CD4-positive, CD25-positive, alpha-beta regulatory T cell (primary cell): ENCODE measurements around the gene COL4A1. TPM values are rescaled to one million over a fixed set of nuclear protein-coding genes. Genes with fewer than 3 reads are reported as not detected.

Experiments used
- ATAC-seq, 2 donors: fragments of 150-1000 bp; cut with Tn5 transposase; one replicate each; pipeline ENCODE4 v1.10.0; 2021; ENCODE audit warnings: low read depth in 2 of 2, moderate number of reproducible peaks in 2 of 2, moderate library complexity in 1 of 2
- DNase-seq, 3 donors: peaks; one replicate each; pipeline versions ENCODE4 v3.0.0 to v3.0.0-alpha.2; 2012 to 2022; ENCODE audit warnings: mixed read lengths in 1 of 3
- H3K27ac ChIP-seq: one replicate; pipeline ENCODE4 v1.7.0; 2013; ENCODE audit warnings: mild to moderate bottlenecking, low read length; ENCODE audit not compliant: insufficient read depth, poor library complexity, severe bottlenecking
- H3K27me3 ChIP-seq: one replicate; pipeline ENCODE4 v1.7.0; 2013; ENCODE audit warnings: low read length; ENCODE audit not compliant: control insufficient read depth, insufficient read depth
- H3K36me3 ChIP-seq: one replicate; pipeline ENCODE4 v1.7.0; 2013; ENCODE audit warnings: mild to moderate bottlenecking, low read length, moderate library complexity; ENCODE audit not compliant: control insufficient read depth, insufficient read depth
- H3K4me1 ChIP-seq: 2 replicates; pipeline ENCODE4 v1.7.0; 2013; ENCODE audit warnings: mild to moderate bottlenecking, low read length; ENCODE audit not compliant: insufficient read depth, control insufficient read depth, poor library complexity, severe bottlenecking
- H3K4me3 ChIP-seq: one replicate; pipeline ENCODE4 v1.7.0; 2013; ENCODE audit warnings: low read depth, mild to moderate bottlenecking, low read length, moderate library complexity
- H3K9me3 ChIP-seq, 2 experiments: 1 replicate in 1 of 2; 2 replicates in 1 of 2; pipeline ENCODE4 v1.7.0; 2013; ENCODE audit warnings: low read length in 2 of 2, mild to moderate bottlenecking in 1 of 2, moderate library complexity in 1 of 2; ENCODE audit not compliant: control insufficient read depth in 2 of 2
- H3K27ac Mint-ChIP-seq, 3 donors: one replicate each; pipeline ENCODE4 v1.8.0; 2020 to 2022; ENCODE audit warnings: mild to moderate bottlenecking in 3 of 3, mixed read lengths in 3 of 3, moderate library complexity in 2 of 3
- H3K27me3 Mint-ChIP-seq: one replicate; pipeline ENCODE4 v1.8.0; 2022; ENCODE audit warnings: mild to moderate bottlenecking, mixed read lengths
- H3K36me3 Mint-ChIP-seq: one replicate; pipeline ENCODE4 v1.8.0; 2020; ENCODE audit warnings: mixed read lengths
- H3K4me1 Mint-ChIP-seq, 4 donors: one replicate each; pipeline ENCODE4 v1.8.0; 2020 to 2022; ENCODE audit warnings: mixed read lengths in 4 of 4, mild to moderate bottlenecking in 1 of 4
- H3K4me3 Mint-ChIP-seq, 4 donors: one replicate each; pipeline ENCODE4 v1.8.0; 2020 to 2022; ENCODE audit warnings: mild to moderate bottlenecking in 4 of 4, mixed read lengths in 4 of 4, moderate library complexity in 3 of 4
- H3K9me3 Mint-ChIP-seq, 7 donors: one replicate each; pipeline ENCODE4 v1.8.0; 2020 to 2022; ENCODE audit warnings: mixed read lengths in 7 of 7, mild to moderate bottlenecking in 3 of 7, moderate library complexity in 2 of 7
- polyA plus RNA-seq, 4 donors: library from polyadenylated mRNA; unstranded; fragments of 300-500 nt; fragmentation: Illumina TruSeq; gene quantifications; one replicate each; pipeline ENCODE4 v1.2.3, GENCODE V29; 2021
- total RNA-seq: library from RNA; stranded (reverse); gene quantifications from one replicate; pipeline ENCODE4 v1.2.3, GENCODE V29; 2022

Gene COL4A1
- total and polyA plus RNA-seq, 5 donors from 2014 or later: not detected

GRCh38 chr13:110217085-110217484, 89.9 kb downstream of the COL4A1 start:
- Histone ChIP-seq H3K27me3 (no peaks in the 10 kb centered on the region), H3K4me3 (no peak overlapping the region), H3K36me3 (no peaks in the 10 kb centered on the region), H3K4me1 (no peaks in the 10 kb centered on the region), H3K9me3 (no peaks in the 10 kb centered on the region), H3K27ac (no peak overlapping the region)
- Mint-ChIP-seq H3K9me3 (no peaks in the 10 kb centered on the region), H3K27ac (no peak overlapping the region), H3K36me3 (no peaks in the 10 kb centered on the region), H3K4me3 (no peak overlapping the region), H3K4me1 (no peaks in the 10 kb centered on the region), H3K27me3 (peaks cover 13% of the 10 kb centered on the region)
- DNase-seq (no peak), ATAC-seq (no peak)

DNA sequence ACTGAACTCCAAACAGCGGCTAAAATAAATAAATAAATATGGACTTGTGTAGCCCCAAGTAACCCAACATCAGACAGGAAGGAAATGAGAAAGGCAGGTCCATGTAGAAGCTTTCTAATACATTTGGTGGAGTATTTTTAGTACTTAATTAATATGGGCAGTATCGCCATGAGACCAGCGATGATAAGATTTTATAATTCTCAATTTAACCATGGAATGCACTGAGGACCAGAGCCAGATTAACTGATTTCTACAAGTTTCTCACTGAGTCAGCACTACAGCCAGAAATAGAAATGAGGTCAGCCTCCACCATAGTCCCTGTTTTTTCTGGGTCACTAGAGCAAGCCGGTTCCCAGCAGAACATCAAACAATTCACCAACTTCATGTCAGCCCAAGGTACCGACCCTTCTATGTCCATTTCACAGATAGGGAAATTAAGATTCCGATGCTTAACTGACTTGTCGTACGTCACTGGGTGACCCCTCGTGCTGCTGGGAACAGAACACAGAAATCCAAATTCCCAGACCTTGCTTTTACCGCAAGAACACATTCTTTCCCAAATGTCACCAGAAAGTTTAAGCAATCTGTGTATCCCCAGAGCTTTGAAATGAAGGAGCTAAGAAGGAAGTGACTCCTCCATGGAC, 90.4 kb downstream of the COL4A1 start:
- Mint-ChIP-seq H3K9me3 (no peaks in the 10 kb centered on the region), H3K27ac (no peak overlapping the region), H3K36me3 (no peaks in the 10 kb centered on the region), H3K4me1 (no peaks in the 10 kb centered on the region), H3K27me3 (peaks cover 11% of the 10 kb centered on the region), H3K4me3 (no peak overlapping the region)
- no peak for DNase-seq
- Histone ChIP-seq H3K4me3 (no peak overlapping the region), H3K27me3 (no peaks in the 10 kb centered on the region), H3K36me3 (no peaks in the 10 kb centered on the region), H3K27ac (no peak overlapping the region), H3K9me3 (no peaks in the 10 kb centered on the region), H3K4me1 (no peaks in the 10 kb centered on the region)
- ATAC-seq: no peak

- no peak overlapping the region for H3K27ac Mint-ChIP-seq
- ATAC-seq: no peak
- no peaks in the 10 kb centered on the region for H3K9me3 Mint-ChIP-seq
- H3K36me3 Mint-ChIP-seq: no peaks in the 10 kb centered on the region
- Histone ChIP-seq H3K27me3 (no peaks in the 10 kb centered on the region), H3K9me3 (no peaks in the 10 kb centered on the region), H3K4me1 (no peaks in the 10 kb centered on the region), H3K4me3 (no peak overlapping the region), H3K27ac (no peak overlapping the region), H3K36me3 (no peaks in the 10 kb centered on the region)
- DNase-seq: no peak
- no peaks in the 10 kb centered on the region for H3K4me1 Mint-ChIP-seq
- H3K4me3 Mint-ChIP-seq: no peak overlapping the region
- peaks cover 11% of the 10 kb centered on the region for H3K27me3 Mint-ChIP-seq
Observed at GRCh38 chr13:110216006-110216397, 91.0 kb downstream of the COL4A1 start.

GRCh38 chr13:110215606-110216005, 91.4 kb downstream of the COL4A1 start:
- peaks cover 11% of the 10 kb centered on the region for H3K27me3 Mint-ChIP-seq
- H3K36me3 Mint-ChIP-seq: no peaks in the 10 kb centered on the region
- DNase-seq: no peak

DNA sequence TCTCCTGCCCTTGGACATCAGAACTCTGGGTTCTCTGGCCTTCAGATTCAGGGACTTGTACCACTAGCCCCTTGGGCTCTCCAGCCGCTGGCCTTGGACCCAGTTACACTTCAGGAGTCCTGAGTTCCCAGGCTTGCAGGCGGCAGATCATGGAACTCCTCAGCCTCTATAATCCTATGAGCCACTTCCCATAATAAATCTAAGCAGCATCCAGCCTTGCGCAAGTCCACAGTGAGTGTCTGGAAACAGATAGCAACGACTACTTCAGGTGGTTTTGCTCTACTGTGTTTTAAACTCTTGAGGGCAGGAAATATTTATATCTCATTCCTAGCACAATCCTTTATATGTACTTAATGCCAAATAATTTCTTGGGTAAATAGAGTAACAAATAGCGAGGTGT, 92.3 kb downstream of the COL4A1 start:
- Mint-ChIP-seq H3K27ac (no peak overlapping the region), H3K4me3 (no peak overlapping the region), H3K9me3 (peaks cover 0 to 3% (median 0%) of the 10 kb centered on the region in 7 donors), H3K36me3 (no peaks in the 10 kb centered on the region), H3K27me3 (peaks cover 11% of the 10 kb centered on the region), H3K4me1 (no peaks in the 10 kb centered on the region)
- no peak for DNase-seq
- H3K27me3 ChIP-seq: no peaks in the 10 kb centered on the region
- no peaks in the 10 kb centered on the region for H3K4me1 ChIP-seq
- no peaks in the 10 kb centered on the region for H3K36me3 ChIP-seq
- no peak for ATAC-seq
- H3K4me3 ChIP-seq: no peak overlapping the region
- no peaks in the 10 kb centered on the region for H3K9me3 ChIP-seq
- no peak overlapping the region for H3K27ac ChIP-seq

More at GRCh38 chr13:110215606-110216005, 91.4 kb downstream of the COL4A1 start:
- H3K9me3 Mint-ChIP-seq: peaks cover 0 to 2% (median 0%) of the 10 kb centered on the region in 7 donors
- no peak for ATAC-seq
- no peak overlapping the region for H3K27ac Mint-ChIP-seq
- Histone ChIP-seq H3K4me1 (no peaks in the 10 kb centered on the region), H3K4me3 (no peak overlapping the region), H3K36me3 (no peaks in the 10 kb centered on the region), H3K9me3 (no peaks in the 10 kb centered on the region), H3K27ac (no peak overlapping the region), H3K27me3 (no peaks in the 10 kb centered on the region)
- no peaks in the 10 kb centered on the region for H3K4me1 Mint-ChIP-seq
- H3K4me3 Mint-ChIP-seq: no peak overlapping the region

GRCh38 chr13:110213461-110214074, 93.4 kb downstream of the COL4A1 start:
- H3K4me3 ChIP-seq: no peak overlapping the region
- Mint-ChIP-seq H3K27me3 (peaks cover 6% of the 10 kb centered on the region), H3K27ac (no peak overlapping the region), H3K4me3 (no peak overlapping the region), H3K4me1 (no peaks in the 10 kb centered on the region), H3K36me3 (no peaks in the 10 kb centered on the region), H3K9me3 (peaks cover 0 to 3% (median 0%) of the 10 kb centered on the region in 7 donors)
- no peaks in the 10 kb centered on the region for H3K36me3 ChIP-seq
- ATAC-seq (no peak), DNase-seq (no peak)
- no peaks in the 10 kb centered on the region for H3K4me1 ChIP-seq
- no peak overlapping the region for H3K27ac ChIP-seq
- H3K9me3 ChIP-seq: no peaks in the 10 kb centered on the region
- H3K27me3 ChIP-seq: no peaks in the 10 kb centered on the region

DNA sequence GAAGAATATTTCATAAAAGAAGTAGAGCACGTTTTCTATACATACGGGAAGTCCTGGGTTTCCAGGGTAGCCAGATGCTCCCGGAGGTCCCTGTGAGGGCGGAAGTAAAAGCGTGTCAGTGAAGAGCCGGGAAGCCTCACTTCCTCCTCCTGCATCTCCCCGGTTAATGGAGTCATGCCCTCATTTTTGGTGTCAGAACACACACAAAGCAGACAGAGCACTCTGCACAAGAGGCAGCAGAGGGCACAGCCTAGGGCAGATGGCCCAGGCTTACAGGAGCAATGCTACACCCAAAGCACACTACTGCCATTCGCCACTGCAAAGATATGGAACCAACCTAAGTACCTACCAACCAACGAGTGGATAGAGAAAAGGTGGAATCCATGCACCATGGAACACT, 94.4 kb downstream of the COL4A1 start:
- Mint-ChIP-seq H3K9me3 (peaks cover 0 to 3% (median 0%) of the 10 kb centered on the region in 7 donors), H3K4me1 (no peaks in the 10 kb centered on the region), H3K27me3 (peaks cover 6% of the 10 kb centered on the region), H3K27ac (no peak overlapping the region), H3K36me3 (no peaks in the 10 kb centered on the region), H3K4me3 (no peak overlapping the region)
- Histone ChIP-seq H3K36me3 (no peaks in the 10 kb centered on the region), H3K9me3 (no peaks in the 10 kb centered on the region), H3K27me3 (no peaks in the 10 kb centered on the region), H3K4me3 (no peak overlapping the region), H3K4me1 (no peaks in the 10 kb centered on the region), H3K27ac (no peak overlapping the region)
- DNase-seq: no peak
- ATAC-seq: no peak

- H3K27ac Mint-ChIP-seq: no peak overlapping the region
- H3K9me3 ChIP-seq: no peaks in the 10 kb centered on the region
- H3K4me1 ChIP-seq: no peaks in the 10 kb centered on the region
- no peak overlapping the region for H3K4me3 ChIP-seq
- H3K36me3 Mint-ChIP-seq: no peaks in the 10 kb centered on the region
- no peaks in the 10 kb centered on the region for H3K4me1 Mint-ChIP-seq
- H3K9me3 Mint-ChIP-seq: peaks cover 0 to 3% (median 0%) of the 10 kb centered on the region in 7 donors
- H3K27me3 Mint-ChIP-seq: peaks cover 6% of the 10 kb centered on the region
- DNase-seq: no peak
- no peaks in the 10 kb centered on the region for H3K27me3 ChIP-seq
- H3K36me3 ChIP-seq: no peaks in the 10 kb centered on the region
- no peak overlapping the region for H3K27ac ChIP-seq
- no peak for ATAC-seq
- no peak overlapping the region for H3K4me3 Mint-ChIP-seq
Observed at GRCh38 chr13:110211735-110212134, 95.2 kb downstream of the COL4A1 start.
